HG03575 (cell line): ENCODE measurements around the gene BORA.
"Not testable (repeated sequence)": the region's sequence is repeated elsewhere in the genome, so short reads cannot be mapped to it uniquely, and the experiment has no call there.

Source experiments
- ATAC-seq: cut with Tn5 transposase; IDR thresholded peaks from one replicate; pipeline ENCODE4 v1.9.1; 2021; ENCODE audit not compliant: unreplicated experiment, insufficient number of reproducible peaks, low FRiP score; ENCODE audit errors: extremely low read depth

The BORA gene

DNA sequence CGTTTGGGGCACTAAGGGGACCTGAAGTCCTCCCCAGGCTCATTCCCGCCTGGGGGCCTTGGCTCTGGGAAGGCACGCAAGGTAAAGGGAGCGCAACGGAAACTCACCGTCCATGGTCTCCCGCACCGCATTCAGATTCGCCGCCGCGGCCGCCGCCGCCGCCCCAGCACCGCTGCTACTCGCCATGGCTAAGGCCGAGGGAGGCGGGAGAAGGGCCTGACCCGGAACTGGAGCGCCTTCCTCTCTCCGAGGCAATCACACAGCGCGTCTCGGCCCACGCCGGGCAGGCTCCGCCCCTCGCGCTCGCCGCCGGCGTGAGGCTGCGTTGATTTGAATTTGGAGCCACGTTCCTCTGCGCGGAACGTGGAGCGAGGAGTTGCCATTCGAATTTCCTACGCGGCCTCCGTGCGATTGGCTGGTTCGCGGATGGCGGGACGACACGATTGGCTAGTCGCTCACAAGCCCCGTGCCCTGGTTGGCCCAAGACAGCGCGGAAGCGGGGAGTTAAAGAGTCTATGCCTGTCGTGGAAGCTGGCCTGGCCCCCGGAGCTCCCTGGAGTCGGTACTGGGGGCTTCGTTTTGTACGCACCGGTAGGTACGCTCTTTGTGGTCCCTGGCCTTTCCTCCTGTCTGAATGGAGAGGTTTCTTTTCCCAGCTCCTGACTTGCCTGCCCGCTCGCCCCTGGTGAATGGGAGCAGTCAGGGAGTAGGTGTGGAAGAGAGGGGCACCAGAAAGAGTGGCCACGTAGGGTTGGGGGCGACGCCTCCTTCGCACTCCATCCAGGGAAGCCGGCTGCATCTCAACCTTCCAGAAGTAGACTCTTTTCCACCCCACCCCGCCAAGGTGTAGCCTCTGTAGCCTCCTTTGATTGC is at the start of gene BORA, which contains the start of gene MZT1:
Gene BORA (plus strand): TSS at position 507 of the 873 bp plus-strand sequence. CDS start 1,018 bp downstream, outside the sequence.
Gene MZT1 (minus strand): TSS at position 213 of the 873 bp plus-strand sequence. CDS start 27 bp downstream, at position 186.
- ATAC-seq, result peak; percentile 91

GRCh38 chr13:72678312-72678711 is 49.4 kb upstream of the BORA start:
- ATAC-seq, result no peak

DNA sequence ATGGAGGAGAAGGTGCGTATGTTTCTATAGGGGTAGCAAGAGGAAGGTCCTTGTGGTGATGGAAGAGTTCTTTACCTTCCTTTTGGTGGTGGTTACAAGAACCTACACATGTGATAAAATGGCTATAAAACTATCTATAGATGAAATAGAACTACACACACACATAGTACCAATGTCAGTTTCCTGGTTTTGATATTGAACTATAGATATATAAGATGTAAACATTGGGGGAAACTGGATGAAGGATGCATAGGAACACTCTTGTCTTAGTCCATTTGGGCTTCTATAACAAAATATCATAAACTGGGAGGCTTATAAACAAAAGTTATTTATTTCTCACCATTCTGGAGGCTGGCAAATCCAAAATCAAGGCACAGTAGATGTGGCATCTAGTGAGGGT is 47.4 kb upstream of the BORA start:
- ATAC-seq, result no peak

- no peak for ATAC-seq
Observed at GRCh38 chr13:72686766-72687165, 41.0 kb upstream of the BORA start.

GRCh38 chr13:72689181-72689696 is 38.5 kb upstream of the BORA start:
- ATAC-seq, result no peak

GRCh38 chr13:72692884-72693514 is 34.7 kb upstream of the BORA start:
- ATAC-seq, result no peak

- ATAC-seq, result no peak
Observed at GRCh38 chr13:72693832-72694231, 33.9 kb upstream of the BORA start.

- ATAC-seq, result no peak
Observed at GRCh38 chr13:72694314-72694713, 33.4 kb upstream of the BORA start.

- no peak for ATAC-seq
Observed at GRCh38 chr13:72696579-72696978, 31.1 kb upstream of the BORA start.

DNA sequence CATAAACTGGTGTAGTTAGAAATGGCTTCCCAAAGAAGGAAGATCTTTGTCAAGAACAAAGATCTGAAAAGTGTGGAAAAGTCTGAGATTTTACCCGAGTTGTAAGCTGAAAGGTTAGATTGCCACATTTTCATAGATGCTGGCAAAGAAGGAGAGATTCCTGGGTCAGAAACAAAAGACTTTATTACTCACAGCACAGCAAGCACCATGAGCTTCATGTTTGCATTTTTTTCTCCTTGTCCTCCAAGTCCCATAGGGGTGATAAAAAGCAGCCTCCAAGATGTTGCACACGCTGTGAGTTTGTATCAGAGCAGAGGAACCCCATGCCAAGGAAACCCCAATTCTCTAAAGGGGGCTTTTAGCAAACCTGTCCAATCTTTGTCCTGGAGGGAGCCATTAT is 29.6 kb upstream of the BORA start:
- no peak for ATAC-seq

GRCh38 chr13:72700509-72700908 is 27.2 kb upstream of the BORA start:
- no peak for ATAC-seq

DNA sequence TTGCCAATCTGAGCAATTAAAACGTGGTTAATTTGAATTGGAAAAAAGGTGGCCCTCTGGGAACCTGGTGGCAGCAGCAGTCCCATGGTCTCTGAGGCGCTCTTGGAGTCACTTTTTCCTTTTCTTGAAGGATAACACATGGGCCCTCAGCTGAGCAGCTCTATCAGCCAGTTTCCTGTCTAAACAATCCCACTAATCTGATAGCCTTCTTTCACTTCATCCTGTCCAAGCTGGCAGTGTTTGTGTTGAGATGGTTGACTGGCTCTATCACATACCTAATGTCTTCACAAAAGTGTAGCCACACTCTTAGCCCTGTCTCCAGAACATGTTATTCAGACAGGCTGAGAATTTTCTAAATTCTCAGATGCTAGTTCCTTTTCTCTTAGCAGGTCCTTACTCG is 10.9 kb upstream of the BORA start:
- ATAC-seq, result no peak

- ATAC-seq, result not testable (repeated sequence)
Observed at GRCh38 chr13:72726185-72726584, 1.5 kb upstream of the BORA start.

GRCh38 chr13:72726726-72727416 is 852 bp upstream of the BORA start:
- peak; percentile 5 for ATAC-seq

DNA sequence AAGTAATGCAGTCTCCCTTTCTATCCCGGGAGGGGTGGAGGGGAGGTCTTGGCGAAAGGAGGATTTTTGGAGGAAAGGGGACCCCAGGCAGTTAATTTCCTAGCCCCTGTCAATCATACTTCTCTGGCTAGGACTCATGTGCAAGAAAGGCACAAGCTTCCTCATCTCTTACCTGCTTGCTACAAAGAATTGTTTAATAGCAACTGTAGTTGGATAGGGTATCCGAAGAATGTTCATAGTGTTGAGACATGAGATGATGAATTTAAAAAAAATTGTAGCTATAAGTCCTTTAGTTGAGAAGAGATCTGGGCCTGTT is 525 bp downstream of the BORA start:
- ATAC-seq, result no peak

GRCh38 chr13:72737033-72737432 is 9.3 kb downstream of the BORA start:
- no peak for ATAC-seq

DNA sequence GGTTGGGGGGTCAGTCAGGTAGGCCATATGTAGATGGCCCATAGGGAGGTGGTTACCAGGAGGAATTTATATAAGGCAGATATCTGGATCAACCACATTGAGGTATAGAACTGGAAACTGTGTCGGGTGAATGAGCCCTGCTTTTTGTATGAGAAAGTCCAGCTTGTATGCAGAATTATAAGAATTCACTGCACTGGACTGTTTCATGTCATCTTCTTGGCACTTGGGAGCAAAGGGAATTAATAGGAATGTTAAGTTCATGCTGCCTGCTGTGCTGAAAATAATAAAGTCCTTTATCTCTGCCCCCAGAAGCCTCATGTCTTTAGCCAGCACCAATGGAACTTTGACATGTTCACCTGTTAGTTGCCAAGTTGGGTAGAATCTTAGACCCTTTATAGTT is 12.3 kb downstream of the BORA start:
- no peak for ATAC-seq

DNA sequence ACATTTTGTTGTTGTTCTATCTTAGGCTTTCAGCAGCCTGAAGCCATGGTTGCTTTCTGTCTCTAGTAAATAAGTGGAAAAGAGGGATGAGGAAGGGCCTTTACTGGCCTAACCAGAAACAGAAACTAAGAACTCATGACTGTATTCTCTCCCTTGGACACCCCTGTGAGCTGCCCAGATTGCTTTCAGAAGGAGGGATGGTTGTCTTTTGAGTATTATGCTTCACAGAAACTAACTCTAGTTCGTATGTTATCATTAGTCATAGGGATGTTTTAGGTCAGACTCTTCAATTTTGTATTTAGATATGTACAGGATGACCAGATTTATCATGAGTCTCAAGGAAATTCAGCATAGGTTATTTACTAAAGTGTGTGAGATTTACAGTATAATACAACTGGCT is 17.5 kb downstream of the BORA start:
- no peak for ATAC-seq

GRCh38 chr13:72751220-72751619 is 23.5 kb downstream of the BORA start:
- ATAC-seq, result no peak

DNA sequence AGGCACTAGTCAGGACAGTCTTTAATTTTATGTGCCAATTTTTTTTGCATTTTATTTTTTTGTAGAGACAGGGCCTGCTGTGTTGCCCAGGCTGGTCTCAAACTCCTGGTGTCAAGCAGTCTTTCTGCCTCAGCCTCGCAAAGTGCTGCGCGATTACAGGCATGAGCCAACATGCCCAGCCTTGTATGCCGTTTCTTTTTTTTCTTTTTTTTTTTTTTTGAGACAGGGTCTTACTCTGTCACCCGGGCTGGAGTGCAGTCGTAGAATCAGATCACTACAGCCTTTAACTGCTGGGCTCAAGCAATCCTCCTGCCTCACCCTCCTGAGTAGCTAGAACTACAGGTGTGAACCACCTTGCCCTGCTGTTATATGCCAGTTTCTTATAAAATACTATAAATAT is 26.4 kb downstream of the BORA start:
- ATAC-seq, result no peak
